ENCODE measurements around the gene GALNT10. TPM values are rescaled to one million over a fixed set of nuclear protein-coding genes. Genes with fewer than 3 reads are reported as not detected.
A peak's percentile ranks its signal among the peaks of the same experiment; 100 is the strongest.

GALNT10 gene
- total and polyA plus RNA-seq, 9 of the 15 experiments (the other 6 are each of a cell fraction or from before 2014, with no cell fraction given) = 4.6 to 37.1 (median 13.3) TPM

DNA sequence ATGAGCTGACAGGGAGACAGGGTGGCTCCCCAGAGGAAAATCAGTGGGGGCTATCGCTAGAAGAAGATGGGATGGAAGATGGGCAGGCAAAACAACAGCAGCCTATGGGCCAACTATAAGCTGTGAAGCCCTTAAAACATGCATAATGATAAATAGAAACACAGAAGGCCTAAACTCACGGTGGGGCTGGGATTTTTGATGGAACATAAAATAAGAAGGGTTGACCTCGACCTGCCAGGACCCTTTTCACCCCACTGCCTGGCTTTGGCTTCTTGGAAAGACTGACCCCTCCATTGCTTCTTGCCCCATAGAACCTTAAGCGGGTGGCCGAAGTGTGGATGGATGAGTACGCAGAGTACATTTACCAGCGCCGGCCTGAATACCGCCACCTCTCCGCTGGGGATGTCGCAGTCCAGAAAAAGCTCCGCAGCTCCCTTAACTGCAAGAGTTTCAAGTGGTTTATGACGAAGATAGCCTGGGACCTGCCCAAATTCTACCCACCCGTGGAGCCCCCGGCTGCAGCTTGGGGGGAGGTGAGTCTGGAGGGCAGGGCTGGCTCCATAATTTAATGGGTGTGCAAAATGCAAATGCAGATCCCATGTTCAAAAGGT is 218.8 kb downstream of the GALNT10 start:
- intact Hi-C loops (cut with micrococcal nuclease) (no loop called here), in situ Hi-C loops (cut with MboI) (no loop called here)
- Histone ChIP-seq H4K20me1 (replicated peaks; ENCODE audit: control insufficient read depth, insufficient read depth, low read length) (no peaks in the 10 kb centered on the region), H2AFZ (ENCODE audit: low read depth, low read length) (no peak overlapping the region), H3K4me3 (no peak overlapping the region), H3K9ac (ENCODE audit: insufficient read depth in 1 of 2, low read depth in 2 of 2, low read length in 2 of 2) (peak overlapping the region in 1 of 2 experiments; percentile 29; a peak in 1 of 4 replicates), H3K79me2 (ENCODE audit: control insufficient read depth, insufficient read depth, low read length) (no peaks in the 10 kb centered on the region), H3K4me2 (ENCODE audit: insufficient read depth, low read length) (no peak overlapping the region), H3K4me1 (replicated peaks in 1 of 2; ENCODE audit: control insufficient read depth in 2 of 2, insufficient read depth in 2 of 2, low read length in 2 of 2) (peaks cover 0 to 9% of the 10 kb centered on the region in 2 experiments; a peak in 3 of 5 replicates), H3K9me1 (ENCODE audit: control insufficient read depth, insufficient read depth, low read length) (no peaks in the 10 kb centered on the region), H3K36me3 (ENCODE audit: control insufficient read depth, insufficient read depth, low read length) (peaks cover 26% of the 10 kb centered on the region; the same call in 2 of the 3 replicates), H3K27me3 (ENCODE audit: control insufficient read depth in 2 of 2, insufficient read depth in 2 of 2, low read length in 2 of 2) (no peaks in the 10 kb centered on the region), H3K9me3 (replicated peaks; ENCODE audit: control insufficient read depth, insufficient read depth, low read depth, low read length) (no peaks in the 10 kb centered on the region), H3K27ac (ENCODE audit: extremely low read depth, low read depth, low read length) (no peak overlapping the region)
- ChIA-PET CTCF (ENCODE audit: low intra/inter-chr PET ratio) (no interaction called here), POLR2A (interaction anchor here (0.7 to 1.7 kb wide), 2 partner anchors 13 to 74 kb away, joined by 3 read pairs; no protein-coding TSS in a partner anchor)
- TF ChIP-seq, protein P1, sequence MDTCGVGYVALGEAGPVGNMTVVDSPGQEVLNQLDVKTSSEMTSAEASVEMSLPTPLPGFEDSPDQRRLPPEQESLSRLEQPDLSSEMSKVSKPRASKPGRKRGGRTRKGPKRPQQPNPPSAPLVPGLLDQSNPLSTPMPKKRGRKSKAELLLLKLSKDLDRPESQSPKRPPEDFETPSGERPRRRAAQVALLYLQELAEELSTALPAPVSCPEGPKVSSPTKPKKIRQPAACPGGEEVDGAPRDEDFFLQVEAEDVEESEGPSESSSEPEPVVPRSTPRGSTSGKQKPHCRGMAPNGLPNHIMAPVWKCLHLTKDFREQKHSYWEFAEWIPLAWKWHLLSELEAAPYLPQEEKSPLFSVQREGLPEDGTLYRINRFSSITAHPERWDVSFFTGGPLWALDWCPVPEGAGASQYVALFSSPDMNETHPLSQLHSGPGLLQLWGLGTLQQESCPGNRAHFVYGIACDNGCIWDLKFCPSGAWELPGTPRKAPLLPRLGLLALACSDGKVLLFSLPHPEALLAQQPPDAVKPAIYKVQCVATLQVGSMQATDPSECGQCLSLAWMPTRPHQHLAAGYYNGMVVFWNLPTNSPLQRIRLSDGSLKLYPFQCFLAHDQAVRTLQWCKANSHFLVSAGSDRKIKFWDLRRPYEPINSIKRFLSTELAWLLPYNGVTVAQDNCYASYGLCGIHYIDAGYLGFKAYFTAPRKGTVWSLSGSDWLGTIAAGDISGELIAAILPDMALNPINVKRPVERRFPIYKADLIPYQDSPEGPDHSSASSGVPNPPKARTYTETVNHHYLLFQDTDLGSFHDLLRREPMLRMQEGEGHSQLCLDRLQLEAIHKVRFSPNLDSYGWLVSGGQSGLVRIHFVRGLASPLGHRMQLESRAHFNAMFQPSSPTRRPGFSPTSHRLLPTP (IDR thresholded peaks at IDR 0.05; ENCODE audit: borderline replicate concordance, extremely low read depth, insufficient read length) = no peak
- TF ChIP-seq, protein P2, sequence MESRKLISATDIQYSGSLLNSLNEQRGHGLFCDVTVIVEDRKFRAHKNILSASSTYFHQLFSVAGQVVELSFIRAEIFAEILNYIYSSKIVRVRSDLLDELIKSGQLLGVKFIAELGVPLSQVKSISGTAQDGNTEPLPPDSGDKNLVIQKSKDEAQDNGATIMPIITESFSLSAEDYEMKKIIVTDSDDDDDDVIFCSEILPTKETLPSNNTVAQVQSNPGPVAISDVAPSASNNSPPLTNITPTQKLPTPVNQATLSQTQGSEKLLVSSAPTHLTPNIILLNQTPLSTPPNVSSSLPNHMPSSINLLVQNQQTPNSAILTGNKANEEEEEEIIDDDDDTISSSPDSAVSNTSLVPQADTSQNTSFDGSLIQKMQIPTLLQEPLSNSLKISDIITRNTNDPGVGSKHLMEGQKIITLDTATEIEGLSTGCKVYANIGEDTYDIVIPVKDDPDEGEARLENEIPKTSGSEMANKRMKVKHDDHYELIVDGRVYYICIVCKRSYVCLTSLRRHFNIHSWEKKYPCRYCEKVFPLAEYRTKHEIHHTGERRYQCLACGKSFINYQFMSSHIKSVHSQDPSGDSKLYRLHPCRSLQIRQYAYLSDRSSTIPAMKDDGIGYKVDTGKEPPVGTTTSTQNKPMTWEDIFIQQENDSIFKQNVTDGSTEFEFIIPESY (CRISPR knock-in tag; IDR thresholded peaks at IDR 0.05) = no peak
- TF ChIP-seq, protein P3, sequence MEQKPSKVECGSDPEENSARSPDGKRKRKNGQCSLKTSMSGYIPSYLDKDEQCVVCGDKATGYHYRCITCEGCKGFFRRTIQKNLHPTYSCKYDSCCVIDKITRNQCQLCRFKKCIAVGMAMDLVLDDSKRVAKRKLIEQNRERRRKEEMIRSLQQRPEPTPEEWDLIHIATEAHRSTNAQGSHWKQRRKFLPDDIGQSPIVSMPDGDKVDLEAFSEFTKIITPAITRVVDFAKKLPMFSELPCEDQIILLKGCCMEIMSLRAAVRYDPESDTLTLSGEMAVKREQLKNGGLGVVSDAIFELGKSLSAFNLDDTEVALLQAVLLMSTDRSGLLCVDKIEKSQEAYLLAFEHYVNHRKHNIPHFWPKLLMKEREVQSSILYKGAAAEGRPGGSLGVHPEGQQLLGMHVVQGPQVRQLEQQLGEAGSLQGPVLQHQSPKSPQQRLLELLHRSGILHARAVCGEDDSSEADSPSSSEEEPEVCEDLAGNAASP (IDR thresholded peaks at IDR 0.05) = no peak
- TF ChIP-seq SAFB2 (IDR thresholded peaks at IDR 0.05; ENCODE audit: borderline replicate concordance, low read depth, low read length, severe bottlenecking) (no peak), PHB2 (IDR thresholded peaks at IDR 0.05; ENCODE audit: low read depth) (no peak), SP2 (IDR thresholded peaks at IDR 0.05; ENCODE audit: extremely low read depth, low read depth, low read length, poor library complexity, severe bottlenecking) (no peak), PHB (CRISPR knock-in tag; IDR thresholded peaks at IDR 0.05) (no peak), HMGN3 (IDR thresholded peaks at IDR 0.05; ENCODE audit: borderline replicate concordance, extremely low read depth, insufficient read length, low read depth, low read length) (no peak), SREBF2 (CRISPR knock-in tag; IDR thresholded peaks at IDR 0.05) (no peak), TEAD1 (CRISPR knock-in tag; IDR thresholded peaks at IDR 0.05) (no peak), EP400 (IDR thresholded peaks at IDR 0.05) (no peak), ZNF197 (CRISPR knock-in tag; IDR thresholded peaks at IDR 0.05; ENCODE audit: low read depth) (no peak), BDP1 (IDR thresholded peaks at IDR 0.05; ENCODE audit: insufficient read depth, insufficient read length) (no peak)
- TF ChIP-seq, protein P4, sequence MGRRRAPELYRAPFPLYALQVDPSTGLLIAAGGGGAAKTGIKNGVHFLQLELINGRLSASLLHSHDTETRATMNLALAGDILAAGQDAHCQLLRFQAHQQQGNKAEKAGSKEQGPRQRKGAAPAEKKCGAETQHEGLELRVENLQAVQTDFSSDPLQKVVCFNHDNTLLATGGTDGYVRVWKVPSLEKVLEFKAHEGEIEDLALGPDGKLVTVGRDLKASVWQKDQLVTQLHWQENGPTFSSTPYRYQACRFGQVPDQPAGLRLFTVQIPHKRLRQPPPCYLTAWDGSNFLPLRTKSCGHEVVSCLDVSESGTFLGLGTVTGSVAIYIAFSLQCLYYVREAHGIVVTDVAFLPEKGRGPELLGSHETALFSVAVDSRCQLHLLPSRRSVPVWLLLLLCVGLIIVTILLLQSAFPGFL (CRISPR knock-in tag; IDR thresholded peaks at IDR 0.05) = no peak
- whole genome bisulfite sequencing (ENCODE audit: insufficient coverage, low coverage, missing lambda C conversion rate) = 76% methylated on average over 15 of the region's 15 CpGs
- FAIRE-seq (no peak), DNase-seq (ENCODE audit: extremely low read depth in 1 of 4, low spot score in 3 of 4) (no peak), ATAC-seq (no peak)
- no TSS peak for BruUV-seq (replicated peaks)

Data from K562 (cell line).